Measurements from ENCODE around the gene SH3D21.
A peak's percentile ranks its signal among the peaks of the same experiment; 100 is the strongest.

SH3D21 gene

DNA sequence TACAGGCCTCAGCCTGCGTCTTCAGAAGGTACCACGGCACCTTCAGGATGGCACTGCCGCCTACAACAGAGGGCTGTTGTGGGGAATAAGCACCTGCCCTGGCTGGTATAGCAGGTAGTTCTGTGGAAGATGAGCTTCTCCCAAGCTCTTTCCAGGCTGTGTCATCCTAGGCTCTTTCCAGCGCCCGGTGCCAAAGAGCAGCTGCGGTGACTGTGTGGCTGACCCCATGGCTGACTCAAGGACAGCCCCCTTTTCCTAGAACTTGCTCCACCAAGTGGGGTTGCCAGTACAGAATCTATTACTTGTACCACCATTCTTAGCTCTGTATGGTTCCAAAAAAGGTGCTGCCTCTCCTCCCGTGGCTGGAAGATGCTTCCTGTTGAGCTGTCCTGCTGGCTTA, 39.2 kb downstream of the SH3D21 start:
- Mint-ChIP-seq H3K9me3 (no peaks in the 10 kb centered on the region), H3K4me1 (peaks cover 3% of the 10 kb centered on the region), H3K27me3 (ENCODE audit: low read depth) (no peaks in the 10 kb centered on the region), H3K27ac (no peak overlapping the region), H3K4me3 (no peak overlapping the region), H3K36me3 (ENCODE audit: low read depth) (peaks cover 31% of the 10 kb centered on the region)
- TF ChIP-seq, protein P1, sequence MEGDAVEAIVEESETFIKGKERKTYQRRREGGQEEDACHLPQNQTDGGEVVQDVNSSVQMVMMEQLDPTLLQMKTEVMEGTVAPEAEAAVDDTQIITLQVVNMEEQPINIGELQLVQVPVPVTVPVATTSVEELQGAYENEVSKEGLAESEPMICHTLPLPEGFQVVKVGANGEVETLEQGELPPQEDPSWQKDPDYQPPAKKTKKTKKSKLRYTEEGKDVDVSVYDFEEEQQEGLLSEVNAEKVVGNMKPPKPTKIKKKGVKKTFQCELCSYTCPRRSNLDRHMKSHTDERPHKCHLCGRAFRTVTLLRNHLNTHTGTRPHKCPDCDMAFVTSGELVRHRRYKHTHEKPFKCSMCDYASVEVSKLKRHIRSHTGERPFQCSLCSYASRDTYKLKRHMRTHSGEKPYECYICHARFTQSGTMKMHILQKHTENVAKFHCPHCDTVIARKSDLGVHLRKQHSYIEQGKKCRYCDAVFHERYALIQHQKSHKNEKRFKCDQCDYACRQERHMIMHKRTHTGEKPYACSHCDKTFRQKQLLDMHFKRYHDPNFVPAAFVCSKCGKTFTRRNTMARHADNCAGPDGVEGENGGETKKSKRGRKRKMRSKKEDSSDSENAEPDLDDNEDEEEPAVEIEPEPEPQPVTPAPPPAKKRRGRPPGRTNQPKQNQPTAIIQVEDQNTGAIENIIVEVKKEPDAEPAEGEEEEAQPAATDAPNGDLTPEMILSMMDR (IDR thresholded peaks at IDR 0.05; ENCODE audit: unreplicated experiment in 3 of 3), result no peak

DNA sequence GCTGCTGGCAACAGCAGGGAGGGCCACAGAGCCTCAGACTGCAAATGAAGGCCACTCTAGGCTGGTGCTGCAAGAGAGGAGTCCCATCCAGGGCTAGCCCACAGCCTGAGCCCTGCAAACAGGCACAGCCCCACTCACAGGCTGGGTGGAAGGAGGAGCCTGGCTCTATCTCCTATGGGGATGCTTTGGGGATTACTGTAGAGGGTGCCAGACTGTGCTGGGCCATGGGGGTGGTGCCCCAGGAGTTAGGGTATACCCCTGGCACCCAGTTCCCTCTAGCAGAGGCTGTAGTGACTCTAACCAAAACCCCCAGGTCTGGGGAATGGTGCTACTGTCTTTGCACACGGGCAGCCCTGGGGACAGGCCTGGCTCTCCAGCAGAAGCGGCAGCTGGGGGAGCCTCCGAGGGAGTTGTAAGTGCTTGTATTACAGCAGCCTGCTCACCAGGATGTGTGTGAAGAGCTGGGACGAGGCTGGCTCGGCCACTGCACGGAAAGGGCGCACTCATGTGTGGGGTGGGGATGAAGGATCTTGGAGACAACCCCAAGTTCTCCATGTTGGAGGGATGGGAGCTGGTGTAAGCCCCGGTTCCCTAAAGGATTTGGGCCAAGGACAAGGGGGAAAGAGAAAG, 40.7 kb downstream of the SH3D21 start:
- H3K4me1 Mint-ChIP-seq, result peaks cover 15% of the 10 kb centered on the region
- peaks cover 23% of the 10 kb centered on the region for H3K36me3 Mint-ChIP-seq (ENCODE audit: low read depth)
- TF ChIP-seq, protein P1 (IDR thresholded peaks at IDR 0.05; ENCODE audit: unreplicated experiment in 3 of 3), result no peak
- no peak overlapping the region for H3K4me3 Mint-ChIP-seq
- H3K27ac Mint-ChIP-seq, result peak overlapping the region in 1 of 3 experiments; percentile 67
- H3K27me3 Mint-ChIP-seq (ENCODE audit: low read depth), result no peaks in the 10 kb centered on the region
- no peaks in the 10 kb centered on the region for H3K9me3 Mint-ChIP-seq

DNA sequence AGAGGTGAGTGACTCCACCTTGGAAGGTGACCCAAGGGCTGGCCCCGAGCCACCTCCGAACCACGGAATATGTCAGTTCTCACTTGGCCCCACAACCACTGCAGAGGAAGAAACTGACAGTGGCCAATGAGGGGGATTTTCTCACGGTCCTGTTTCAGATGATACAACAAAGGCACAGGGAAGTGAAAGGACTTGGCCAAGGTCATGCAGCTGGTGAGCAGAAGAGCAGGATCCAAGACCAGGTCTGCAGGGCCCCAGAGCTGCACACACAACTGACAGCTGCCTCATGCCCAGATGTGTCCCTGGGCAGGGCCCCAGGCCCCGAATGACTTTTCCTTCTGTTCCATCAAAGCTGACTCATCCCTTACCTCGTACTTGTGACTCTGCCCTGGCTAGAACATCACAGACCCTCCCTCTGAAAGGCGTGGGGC, 43.1 kb downstream of the SH3D21 start:
- H3K4me1 Mint-ChIP-seq, result peaks cover 25% of the 10 kb centered on the region
- peaks cover 30% of the 10 kb centered on the region for H3K36me3 Mint-ChIP-seq (ENCODE audit: low read depth)
- no peak overlapping the region for H3K27ac Mint-ChIP-seq
- H3K27me3 Mint-ChIP-seq (ENCODE audit: low read depth), result no peaks in the 10 kb centered on the region
- no peak overlapping the region for H3K4me3 Mint-ChIP-seq
- TF ChIP-seq, protein P1 (IDR thresholded peaks at IDR 0.05; ENCODE audit: unreplicated experiment in 3 of 3), result no peak
- no peaks in the 10 kb centered on the region for H3K9me3 Mint-ChIP-seq

DNA sequence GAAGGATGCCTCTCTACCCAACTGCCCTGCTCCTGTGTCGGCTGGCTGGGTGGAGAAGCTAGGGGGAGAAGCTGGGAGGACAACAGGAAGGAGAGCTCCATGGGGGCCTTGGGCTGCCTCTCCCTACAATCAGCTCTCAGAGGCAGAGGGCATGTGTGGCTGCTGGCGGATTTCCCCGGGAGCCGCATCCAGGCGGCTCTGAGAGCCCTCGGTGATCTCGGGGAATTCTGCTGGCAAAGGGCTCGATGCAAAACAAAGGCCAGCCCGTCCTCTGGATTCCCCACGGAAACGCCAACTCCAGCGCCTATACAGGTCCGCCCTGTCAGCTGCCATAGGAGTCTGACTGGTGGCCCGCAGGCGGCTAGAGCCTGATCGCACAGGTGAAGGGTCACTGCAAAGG, 43.7 kb downstream of the SH3D21 start:
- peaks cover 32% of the 10 kb centered on the region for H3K36me3 Mint-ChIP-seq (ENCODE audit: low read depth)
- no peak overlapping the region for H3K4me3 Mint-ChIP-seq
- TF ChIP-seq, protein P1 (IDR thresholded peaks at IDR 0.05; ENCODE audit: unreplicated experiment in 3 of 3), result no peak
- H3K4me1 Mint-ChIP-seq, result peaks cover 25% of the 10 kb centered on the region
- H3K27ac Mint-ChIP-seq, result peak overlapping the region in 1 of 3 experiments; percentile 33
- H3K9me3 Mint-ChIP-seq, result no peaks in the 10 kb centered on the region
- no peaks in the 10 kb centered on the region for H3K27me3 Mint-ChIP-seq (ENCODE audit: low read depth)

DNA sequence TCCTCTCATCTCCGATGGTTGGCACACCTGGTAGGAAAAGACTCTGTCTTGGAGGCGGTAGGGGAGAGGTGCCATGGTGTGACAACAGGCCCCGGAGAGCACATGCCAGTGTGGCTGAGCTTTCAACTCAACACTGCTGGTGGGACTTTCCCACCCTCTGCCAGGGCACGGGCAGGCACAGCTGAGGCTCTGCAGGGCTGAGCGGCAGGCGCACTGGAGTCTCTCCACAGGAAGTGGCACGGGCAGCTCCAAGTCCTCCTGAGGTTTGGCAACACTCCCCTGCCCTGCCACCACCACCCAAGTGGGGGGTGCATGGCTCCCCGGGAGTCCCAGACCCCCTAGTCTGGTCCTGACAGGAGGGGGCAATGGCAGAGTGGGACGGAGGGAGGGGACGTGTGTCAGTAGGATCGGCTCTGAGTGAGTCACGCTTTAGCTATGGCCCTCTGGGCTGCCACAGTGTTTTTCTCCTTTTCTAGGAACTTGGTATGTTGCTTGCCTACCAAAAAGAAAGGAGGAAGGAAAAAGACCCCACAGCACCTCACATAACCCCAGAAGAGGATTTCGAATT, 44.6 kb downstream of the SH3D21 start:
- Mint-ChIP-seq H3K27me3 (ENCODE audit: low read depth) (no peaks in the 10 kb centered on the region), H3K4me1 (peaks cover 25% of the 10 kb centered on the region), H3K9me3 (no peaks in the 10 kb centered on the region), H3K27ac (peak overlapping the region; percentile 91 to 98 (median 93)), H3K4me3 (no peak overlapping the region), H3K36me3 (ENCODE audit: low read depth) (peaks cover 31% of the 10 kb centered on the region)
- TF ChIP-seq, protein P1 (IDR thresholded peaks at IDR 0.05; ENCODE audit: unreplicated experiment in 3 of 3), result no peak

Data from nephron (organoid).